DMS114 treated with DMSO at 0.1 percent for 48 hours (cell line): Measurements from ENCODE around the gene USP47.

Source experiments
- DNase-seq: peaks from one replicate; lab custom pipeline; 2025; ENCODE audit not compliant: unreplicated experiment; lab: John Stamatoyannopoulos, UW

USP47 gene

DNA sequence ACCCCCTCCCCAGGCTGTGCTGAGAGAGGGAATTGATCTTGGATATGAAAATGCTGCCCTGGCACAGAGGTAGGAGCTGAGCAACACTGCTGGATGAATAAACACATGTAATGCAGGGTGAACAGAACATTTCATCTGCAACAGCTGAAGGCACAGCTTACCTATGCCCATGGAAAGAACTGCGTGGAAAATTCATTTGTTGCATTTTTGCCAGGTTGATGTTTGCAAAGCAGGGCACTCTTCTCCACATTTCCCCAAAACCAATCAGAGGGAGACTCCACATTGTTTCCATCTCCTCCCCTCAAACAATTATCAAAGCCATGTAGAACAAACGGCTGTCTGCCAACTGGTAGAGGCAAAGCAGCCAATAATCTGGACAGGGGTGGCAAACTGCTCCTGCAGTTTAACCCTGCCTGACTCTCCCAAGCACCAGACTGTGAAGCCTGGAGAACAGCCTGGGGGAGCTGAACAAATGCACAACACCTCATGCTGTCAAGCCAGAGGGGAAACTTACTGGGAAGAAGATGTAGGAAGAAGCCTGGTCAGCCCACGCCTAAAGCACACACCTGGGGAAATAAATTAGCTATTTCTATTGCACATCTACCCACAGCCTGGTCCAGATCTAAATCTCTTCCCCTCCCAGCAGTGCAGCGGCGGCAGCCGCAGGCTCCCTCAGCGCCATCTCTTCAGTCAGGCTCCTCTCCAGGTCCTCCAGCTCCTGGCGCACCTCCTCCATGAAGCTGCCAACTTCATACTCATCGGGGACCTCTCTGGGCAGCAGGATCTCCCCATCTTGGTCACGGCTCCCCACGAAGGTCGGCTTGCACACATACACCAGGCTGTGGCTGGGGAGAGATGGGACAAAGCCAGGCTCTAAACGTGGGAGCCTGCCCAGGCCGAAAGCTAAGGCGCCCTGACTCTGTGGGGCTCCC is 122.3 kb downstream of the USP47 start:
- DNase-seq: no peak

DNA sequence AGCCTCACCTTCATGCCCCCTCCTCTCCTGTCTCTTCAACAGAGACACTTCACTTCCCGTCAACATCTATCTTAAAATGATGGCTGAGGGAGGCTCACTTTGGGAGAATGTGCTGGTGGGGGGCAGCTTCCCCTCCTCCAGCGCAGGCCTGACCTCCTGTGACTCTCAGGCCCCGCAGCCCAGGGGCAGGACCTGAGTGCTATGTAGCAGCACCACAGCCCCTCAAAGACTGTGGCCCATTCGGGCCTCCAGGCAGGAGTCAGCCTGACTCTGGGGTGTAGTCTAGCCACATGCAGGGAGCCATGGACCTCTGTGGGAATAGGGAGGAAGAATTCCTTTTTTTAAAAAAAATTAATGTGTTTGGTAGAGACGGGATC is 123.0 kb downstream of the USP47 start:
- no peak for DNase-seq

DNA sequence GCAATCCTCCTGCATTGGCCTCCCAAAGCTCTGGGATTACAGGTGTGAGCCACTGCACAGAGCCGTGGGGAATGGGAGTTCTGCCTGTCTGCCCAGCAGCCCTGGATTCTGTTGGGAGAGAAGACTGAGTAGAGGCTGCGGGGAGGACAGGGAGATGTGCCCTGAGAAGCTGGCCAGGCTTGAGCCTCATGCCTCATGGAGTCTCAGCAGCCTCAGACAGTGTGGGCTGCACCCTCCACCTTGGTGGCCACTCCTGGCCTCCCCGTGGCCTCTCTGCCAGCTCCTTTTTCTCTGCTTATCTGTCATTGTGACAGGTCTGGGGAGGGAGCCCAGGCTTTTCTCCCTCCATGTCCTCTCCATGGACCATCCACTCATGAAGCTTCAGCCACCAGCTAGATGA is 123.4 kb downstream of the USP47 start:
- no peak for DNase-seq

DNA sequence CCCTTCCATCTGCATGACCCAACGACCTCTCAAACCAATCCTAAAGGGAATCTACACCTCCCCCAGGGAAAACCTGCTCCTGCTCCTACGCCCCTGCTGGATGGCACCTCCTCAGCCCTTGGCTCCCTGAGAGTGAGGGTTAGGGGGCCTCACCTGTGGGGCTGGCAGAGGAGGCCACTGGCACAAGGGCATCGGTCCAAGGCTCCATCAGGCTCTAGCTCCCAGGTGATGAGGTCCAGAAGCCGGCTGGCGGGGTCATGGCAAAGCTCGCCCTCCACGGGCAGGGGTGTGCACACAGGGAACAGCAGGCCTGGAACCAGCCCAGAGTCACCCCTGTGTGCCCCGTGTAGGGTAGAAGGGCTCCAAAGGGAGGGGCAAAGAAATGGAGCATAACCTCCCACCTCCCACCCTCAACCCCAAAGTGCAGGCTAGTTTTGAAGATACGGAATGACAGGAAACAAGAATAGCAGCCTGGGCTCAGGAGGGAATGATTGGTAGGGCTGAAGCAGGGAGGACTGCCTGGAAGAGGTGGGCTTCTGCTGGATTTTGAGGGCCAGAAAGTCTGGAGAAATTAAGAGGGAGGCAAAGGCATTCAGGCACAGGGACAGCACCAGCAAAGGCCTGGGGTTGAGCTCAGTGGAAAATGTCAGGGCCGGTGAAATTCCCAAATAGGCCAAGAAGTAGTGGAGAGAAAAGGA is 124.0 kb downstream of the USP47 start:
- no peak for DNase-seq

DNA sequence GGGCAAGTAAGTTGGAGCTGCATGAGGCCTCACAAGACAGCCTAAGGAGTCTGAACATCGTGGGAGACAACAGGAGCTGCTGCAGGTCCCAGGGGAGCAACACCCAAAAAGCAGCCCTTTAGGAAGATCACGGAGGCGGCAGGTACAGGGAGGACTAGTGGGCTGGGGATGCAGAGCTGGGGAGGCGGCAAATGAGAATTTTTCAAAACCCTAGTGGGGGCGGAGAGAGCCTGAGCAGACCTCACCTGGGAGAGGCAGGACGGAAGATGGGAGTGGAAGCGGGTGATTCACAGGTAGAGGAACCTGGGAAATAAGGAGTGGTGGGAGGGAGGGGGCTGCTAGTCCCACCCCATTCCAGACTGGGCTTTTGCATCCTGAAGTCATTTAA is 124.6 kb downstream of the USP47 start:
- DNase-seq: no peak

DNA sequence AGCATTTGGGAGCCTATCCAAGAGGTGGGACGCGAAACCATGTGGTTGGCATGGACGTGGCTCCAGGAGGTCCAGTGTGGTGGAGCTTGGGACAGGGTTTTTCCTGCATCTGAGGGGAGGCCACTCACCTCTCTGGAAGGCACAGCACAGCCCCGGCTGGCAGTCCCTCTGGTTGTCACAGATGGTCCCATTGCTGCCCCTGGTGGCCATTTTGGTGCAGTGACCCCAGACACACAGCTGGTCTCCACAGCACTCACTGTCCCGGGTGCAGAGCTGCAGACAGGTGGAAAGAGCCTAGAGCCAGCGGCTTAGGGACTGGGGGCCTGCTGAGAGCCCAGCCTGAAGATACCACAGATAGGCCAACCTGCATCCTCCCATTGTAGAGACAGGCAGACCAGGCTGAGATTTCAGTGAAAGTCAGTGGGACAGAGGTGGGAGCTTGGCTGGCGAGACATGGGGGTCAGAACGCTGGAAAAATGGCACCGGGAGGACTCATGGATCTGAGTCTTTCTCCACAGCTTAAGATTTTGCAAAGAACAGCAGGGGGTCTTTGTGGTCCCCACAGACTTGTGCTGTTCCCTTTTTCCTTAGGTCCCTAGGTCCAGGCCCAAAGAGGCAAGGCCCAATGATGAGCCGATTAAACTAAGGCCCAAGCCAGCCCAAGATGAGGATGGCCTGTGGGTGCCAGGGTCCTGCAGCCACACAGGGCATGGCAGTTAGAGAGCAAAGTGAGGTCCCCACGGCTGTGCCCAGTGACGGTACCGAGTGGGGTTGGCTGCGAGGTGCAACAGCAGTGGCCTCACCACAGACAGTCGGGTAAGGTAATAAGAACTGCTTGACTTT is 125.3 kb downstream of the USP47 start:
- peak; percentile 1 for DNase-seq

DNA sequence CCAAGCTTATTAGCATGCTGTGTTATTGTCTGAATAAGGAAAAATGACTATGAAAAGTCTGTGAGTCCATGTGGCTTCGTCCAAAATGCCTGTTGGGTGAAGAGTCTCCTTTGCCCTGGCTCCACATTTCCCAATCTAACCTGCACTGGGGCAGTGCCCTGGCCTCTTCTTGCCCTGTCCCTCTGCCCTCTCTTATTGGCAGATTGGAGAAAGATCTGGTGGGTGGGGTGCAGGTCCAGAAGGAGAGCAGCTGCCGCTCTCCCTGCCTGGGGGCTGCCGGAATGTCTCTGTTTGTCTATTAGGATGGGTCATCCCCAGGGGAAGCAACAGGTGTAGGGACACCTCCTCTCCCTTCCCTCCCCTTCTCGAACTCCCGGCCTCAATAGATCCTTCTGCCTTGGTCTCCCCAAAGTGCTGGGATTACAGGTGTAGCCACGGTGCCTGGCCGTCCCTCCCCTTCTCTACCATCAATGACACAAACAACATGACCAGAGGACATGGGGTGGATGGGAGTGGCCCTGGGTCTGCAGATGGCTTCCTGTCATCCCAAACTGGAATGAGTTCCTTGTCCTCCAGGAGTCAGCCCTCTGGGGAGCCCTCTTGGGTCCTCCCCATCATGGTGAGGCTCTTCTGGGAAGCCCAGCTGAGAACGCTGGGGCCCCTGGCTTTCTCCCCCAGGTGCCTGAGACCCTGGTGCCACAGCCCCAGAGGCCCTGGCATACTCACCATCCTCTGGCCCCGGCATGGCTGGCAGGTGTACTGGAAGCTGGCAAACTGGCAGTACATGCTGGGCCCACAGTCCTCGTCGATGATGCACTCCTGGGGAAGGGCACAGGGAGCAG is 126.1 kb downstream of the USP47 start:
- DNase-seq: no peak

DNA sequence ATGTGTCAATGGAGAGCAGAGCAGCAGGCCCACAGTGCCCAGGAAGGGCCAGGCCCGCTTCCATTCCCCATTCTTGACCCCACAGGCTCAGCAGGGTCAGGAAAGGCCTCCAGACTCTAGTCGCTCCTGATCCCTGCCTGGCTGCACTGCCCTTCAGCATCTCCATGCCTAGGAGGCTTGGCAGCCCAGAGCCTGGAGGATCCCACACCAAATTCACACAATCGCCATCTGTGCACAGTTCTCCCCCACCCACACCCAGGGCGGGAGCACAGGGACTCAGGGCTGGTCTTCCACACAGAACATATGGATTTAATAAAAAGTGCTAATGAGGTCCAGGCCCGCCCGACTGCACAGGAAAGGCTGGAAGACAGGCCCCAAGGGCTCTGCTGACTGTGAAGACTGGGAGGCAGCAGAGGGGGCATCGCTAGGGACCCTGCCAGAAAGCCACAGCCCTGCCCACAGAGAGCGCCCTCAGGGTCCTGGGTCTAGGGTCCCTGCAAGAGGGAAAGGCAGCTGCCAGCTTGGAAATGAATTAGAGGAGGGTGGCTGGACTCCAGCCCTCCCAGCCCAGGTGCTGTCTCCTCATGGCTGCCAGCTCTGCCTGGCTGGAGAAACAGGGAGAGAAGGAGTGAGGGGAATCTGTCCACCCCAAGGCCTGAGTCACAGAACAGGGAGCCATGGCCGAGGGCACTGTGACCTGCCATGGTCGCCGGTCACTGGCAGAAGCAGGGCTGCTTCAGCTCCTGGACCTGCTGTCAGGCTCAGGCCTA is 126.9 kb downstream of the USP47 start:
- DNase-seq: no peak

DNA sequence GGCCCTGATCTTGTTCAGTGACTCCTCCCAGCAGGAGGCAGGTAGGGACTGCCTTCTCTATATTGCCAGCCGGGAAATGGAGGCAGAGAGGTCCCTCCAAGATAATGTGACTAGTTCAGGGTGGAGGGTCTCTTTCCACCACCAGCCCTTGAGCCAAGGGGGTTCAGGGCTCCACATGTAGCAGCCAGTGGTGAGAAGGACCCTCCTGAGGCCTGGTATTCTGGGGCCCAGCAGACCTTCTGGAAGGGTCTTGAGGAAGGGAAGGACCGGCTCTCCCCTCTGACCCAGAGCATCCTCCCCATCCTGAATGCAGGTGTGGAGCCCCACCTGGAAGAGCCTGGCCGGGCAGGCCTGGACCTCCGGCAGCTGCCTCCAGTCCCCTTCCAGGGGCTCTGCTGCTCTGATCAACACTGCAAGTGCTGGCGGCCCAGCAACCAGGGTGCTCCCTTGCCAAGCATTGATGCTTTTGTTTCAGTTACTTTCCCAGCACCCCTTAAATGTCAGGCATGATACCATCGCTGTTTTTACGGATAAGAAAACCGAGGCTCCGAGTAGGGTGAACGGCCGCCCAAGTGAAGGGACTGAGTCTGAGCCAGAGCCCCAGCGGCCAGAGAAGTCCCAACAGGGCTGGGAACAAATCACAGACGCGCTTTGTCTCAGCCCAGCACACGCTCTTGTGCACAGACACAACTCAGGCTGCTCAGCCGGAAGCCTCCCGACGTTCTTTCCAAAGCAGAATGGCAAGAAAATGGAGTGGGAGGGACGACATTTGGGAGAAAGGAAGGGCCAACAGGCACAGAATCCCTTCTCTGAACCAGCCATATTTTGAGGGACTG is 127.8 kb downstream of the USP47 start:
- DNase-seq: no peak

DNA sequence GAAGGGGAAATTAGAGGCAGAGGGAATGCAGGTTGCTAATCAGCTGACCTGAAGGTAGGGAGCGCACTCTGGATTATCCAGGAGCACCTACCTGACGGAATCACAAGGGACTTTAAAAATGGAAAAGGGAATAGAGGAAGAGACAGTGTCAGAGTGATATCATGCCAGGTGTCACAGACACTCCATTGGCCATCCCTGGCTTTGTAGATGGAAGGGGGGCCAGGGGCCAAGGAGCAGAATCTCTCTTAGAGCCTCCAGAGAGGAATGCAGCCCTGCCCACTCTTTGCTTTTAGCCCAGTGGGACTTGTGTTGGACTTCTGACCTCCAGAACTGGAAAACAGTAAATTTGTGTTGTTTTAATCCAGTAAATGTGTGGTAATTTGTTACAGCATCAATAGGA is 128.8 kb downstream of the USP47 start:
- no peak for DNase-seq

DNA sequence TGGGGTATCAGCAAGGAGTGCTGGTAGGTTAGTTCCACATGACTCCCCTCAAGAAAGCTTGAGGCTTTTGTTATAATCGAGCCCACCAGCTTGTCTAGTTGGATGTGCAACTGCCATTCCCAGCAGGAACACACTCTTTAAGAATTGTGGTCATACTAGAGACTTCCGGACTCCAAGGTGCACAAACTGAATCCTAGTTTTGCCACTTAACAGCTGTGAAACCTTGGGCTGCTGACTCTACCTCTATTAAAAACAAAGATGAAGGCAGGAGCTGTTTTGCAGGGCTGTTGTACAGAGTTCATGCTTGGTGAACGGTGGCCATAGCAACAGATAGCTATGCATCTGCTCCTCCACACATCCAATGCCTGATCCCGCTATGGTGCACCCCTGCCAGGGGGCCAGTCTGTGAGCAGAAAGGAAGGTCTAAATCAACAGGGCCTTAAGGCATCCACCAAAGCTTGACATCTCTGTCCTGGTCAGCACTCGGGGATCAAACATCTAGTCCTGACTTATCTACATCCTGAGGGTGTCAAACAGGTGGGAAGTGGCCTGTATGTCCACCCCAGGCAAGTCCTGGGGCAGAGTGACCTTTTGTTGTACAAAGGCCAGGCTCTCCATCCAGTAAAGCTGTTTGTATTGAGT is 130.3 kb downstream of the USP47 start:
- DNase-seq: no peak

DNA sequence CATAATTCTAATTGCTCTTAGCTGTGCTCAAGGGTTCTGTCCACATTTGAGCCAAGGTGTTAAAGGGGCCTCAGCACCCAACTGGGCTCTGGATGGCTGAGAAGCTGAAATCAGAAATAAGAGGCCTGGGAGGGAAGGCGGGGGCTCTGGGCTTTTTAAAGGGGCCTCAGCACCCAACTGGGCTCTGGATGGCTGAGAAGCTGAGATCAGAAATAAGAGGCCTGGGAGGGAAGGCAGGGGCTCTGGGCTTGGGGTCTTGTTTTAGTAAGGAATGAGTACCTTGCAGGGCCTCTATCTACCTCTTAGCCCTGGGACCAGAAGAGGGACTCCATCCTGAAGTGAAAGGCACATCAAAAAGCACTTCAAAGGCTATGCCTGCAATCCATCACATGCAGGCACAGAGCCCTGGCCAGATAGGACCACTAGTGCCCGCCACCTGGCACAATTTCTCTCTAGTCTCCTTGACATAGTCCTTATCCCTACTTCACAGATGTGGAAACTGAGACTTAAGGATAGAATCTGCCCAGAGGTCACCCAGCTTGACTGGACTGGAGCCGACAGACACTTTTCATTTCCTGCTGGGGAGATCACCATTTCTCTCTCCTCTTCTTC is 131.1 kb downstream of the USP47 start:
- DNase-seq: no peak

DNA sequence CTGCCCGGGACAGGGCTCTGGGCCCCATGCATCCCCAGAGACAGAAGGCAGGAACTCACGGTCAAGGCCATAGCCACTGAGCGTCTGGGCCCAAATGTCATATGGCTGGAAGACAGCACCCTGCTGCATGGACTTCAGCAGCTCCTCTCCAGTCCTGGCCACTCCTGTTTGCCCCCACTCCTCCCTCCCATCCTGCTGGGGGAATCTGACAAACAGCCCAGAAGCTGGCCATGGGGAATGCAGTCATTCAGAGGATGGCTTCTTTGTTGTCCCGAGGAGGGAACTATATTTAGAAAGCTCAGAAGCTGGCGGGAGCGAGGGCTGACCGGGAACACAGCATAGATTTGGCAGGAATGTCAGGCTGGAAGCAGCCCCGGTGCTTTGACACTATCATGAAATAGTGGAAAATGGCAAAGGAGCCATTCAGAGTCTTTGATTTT is 131.6 kb downstream of the USP47 start:
- DNase-seq: no peak

DNA sequence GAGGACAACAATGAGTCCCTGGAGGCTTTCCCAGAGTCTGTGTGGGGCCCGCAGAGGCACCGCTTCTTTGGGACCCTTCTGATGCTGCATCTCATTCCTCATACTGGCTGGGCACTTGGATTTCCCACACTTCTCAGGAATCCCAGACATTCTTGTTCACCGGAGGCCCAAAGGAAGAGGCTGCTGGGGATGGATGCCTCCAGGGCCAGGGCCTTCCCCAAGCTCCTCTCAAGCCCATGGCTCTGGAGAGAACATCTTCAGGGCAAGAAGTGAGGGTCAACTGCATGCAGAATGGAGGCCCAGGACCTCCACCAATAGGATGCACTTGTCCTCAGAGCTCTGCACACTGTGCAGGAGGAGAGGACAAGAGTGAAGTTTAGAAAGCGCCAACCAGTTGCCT is 132.1 kb downstream of the USP47 start:
- no peak for DNase-seq

DNA sequence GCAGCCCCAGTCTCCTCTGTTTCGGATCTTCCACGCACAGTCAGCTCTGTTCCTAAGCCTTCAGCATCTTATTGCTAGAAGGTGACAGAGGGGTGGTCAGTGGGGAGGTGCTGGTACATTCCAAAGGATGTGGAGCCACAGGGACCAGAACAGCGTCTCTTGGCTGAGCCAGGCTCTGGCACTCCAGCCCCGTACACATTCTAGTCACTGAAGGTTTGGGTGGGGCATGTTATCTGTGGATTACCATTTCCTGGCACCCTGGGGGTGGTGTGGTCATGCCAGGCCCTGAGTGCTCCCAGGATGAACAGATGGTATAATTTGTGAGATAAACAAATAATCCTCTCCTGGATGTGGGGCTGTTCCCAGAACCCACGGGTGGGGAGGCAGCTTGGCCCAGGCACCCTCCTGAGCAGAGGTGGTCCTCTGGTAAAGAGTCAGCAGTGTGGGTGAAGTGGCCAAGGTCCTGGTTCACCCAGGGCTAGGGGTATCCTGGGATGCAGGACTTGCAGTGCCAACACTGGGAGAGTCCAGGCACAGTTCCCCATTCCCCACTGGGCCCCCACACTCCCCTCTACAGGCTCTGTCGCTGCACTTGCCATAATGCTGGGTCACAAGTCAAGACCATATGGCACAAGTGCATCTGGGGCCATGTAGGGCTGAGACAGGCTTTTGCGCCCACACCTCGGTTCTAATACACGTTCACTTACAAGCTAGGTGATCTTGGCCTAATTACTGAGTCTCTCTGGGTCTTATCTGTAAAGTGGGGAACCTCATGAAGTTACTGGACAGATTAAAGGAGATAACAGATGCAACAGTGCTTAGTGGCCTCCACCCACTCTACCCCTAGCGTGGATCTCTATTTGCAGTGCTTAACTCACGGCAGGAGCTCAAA is 133.7 kb downstream of the USP47 start:
- DNase-seq: no peak

DNA sequence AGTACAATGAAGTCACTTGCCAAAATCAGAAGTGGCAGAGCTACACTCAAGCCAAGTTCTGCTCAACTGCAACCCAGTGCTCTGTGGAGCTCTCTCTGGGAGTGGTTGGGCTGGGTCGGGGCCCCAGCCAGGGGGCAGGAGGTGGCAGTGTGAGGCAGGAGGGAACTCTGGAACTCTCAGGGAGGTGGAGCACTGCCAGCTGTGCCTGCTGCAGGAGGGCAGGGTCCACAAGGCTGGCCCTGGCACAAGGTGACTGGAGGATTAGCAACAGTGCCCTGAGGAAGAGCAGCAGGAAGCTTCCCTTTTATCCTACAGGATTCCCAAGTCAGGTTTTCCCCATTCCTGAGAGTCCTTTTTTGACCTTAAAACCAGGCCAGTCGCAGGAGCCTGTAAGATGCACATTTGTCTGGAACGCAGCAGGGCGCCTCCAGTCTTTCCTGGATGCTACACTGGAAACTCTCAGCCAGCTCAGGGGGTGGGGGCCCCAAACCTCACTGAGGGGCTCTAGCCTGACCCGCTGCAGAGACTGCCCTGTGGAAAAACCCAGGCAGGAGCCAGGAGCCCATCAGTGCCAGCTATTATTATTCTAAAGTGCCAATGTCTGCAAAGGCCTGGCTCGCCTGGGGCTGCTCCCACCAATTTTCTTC is 134.8 kb downstream of the USP47 start:
- no peak for DNase-seq
